Keratinocyte (primary cell): ENCODE results near the gene SLC27A3. TPM values are rescaled to one million over a fixed set of nuclear protein-coding genes. Genes with fewer than 3 reads are reported as not detected.

Experiments used
- DNase-seq: peaks from one replicate; pipeline ENCODE4 v3.0.0-alpha.2; 2011; ENCODE audit warnings: low read depth, missing footprints, low spot score
- FAIRE-seq: peaks from 2 replicates; lab custom pipeline; 2011; peaks lifted over from hg19 to GRCh38; lab: Jason Lieb, UNC
- H2AFZ ChIP-seq: 2 replicates; pipeline ENCODE4 v1.6.0; 2012; ENCODE audit warnings: low read length, control low read depth, inconsistent platforms; ENCODE audit not compliant: control insufficient read depth
- H3K27ac ChIP-seq: 2 replicates; pipeline ENCODE4 v1.5.1; 2011; ENCODE audit warnings: low read length; ENCODE audit not compliant: control insufficient read depth, insufficient read depth
- H3K27me3 ChIP-seq: 3 replicates; pipeline ENCODE4 v1.6.0; 2011; ENCODE audit warnings: low read length; ENCODE audit not compliant: control insufficient read depth, insufficient read depth; ENCODE audit errors: extremely low read depth
- H3K36me3 ChIP-seq, 2 experiments: 2 replicates in 1 of 2; 3 replicates in 1 of 2; pipeline ENCODE4 v1.5.1; 2011; ENCODE audit warnings: low read length in 2 of 2, mild to moderate bottlenecking in 1 of 2; ENCODE audit not compliant: control insufficient read depth in 2 of 2, insufficient read depth in 2 of 2; ENCODE audit errors: extremely low read depth in 1 of 2
- H3K4me1 ChIP-seq: 3 replicates; pipeline ENCODE4 v1.5.1; 2011; ENCODE audit warnings: low read length; ENCODE audit not compliant: control insufficient read depth, insufficient read depth; ENCODE audit errors: extremely low read depth
- H3K4me2 ChIP-seq: 3 replicates; pipeline ENCODE4 v1.6.0; 2011; ENCODE audit warnings: low read depth, low read length; ENCODE audit not compliant: control insufficient read depth, insufficient read depth; ENCODE audit errors: extremely low read depth
- H3K4me3 ChIP-seq, 3 experiments: fragments of 200-600 bp in 1 of 3; sonication (generic) in 1 of 3; 2 replicates in 2 of 3; 3 replicates in 1 of 3; pipeline ENCODE4 v1.5.1; 2011 to 2016; ENCODE audit warnings: low read length in 3 of 3, mild to moderate bottlenecking in 3 of 3, control low read depth in 2 of 3, inconsistent platforms in 1 of 3, low read depth in 1 of 3, mixed read lengths in 1 of 3, mixed run types in 1 of 3, moderate library complexity in 1 of 3; ENCODE audit not compliant: control insufficient read depth in 2 of 3, insufficient read depth in 2 of 3; ENCODE audit errors: extremely low read depth in 1 of 3
- H3K79me2 ChIP-seq: 2 replicates; pipeline ENCODE4 v1.6.0; 2012; ENCODE audit warnings: low read length; ENCODE audit not compliant: control insufficient read depth, insufficient read depth
- H3K9ac ChIP-seq: 3 replicates; pipeline ENCODE4 v1.6.0; 2011; ENCODE audit warnings: low read length; ENCODE audit not compliant: control insufficient read depth, insufficient read depth; ENCODE audit errors: extremely low read depth
- H3K9me1 ChIP-seq: 3 replicates; pipeline ENCODE4 v1.6.0; 2011; ENCODE audit warnings: low read length; ENCODE audit not compliant: control insufficient read depth, insufficient read depth; ENCODE audit errors: extremely low read depth
- H3K9me3 ChIP-seq: 2 replicates; pipeline ENCODE4 v1.5.1; 2012; ENCODE audit warnings: low read depth, low read length; ENCODE audit not compliant: control insufficient read depth
- H4K20me1 ChIP-seq: 3 replicates; pipeline ENCODE4 v1.6.0; 2011; ENCODE audit warnings: low read length; ENCODE audit not compliant: control insufficient read depth, insufficient read depth; ENCODE audit errors: extremely low read depth
- CTCF ChIP-seq, 3 experiments: IDR thresholded peaks in 1 of 3; conservative IDR thresholded peaks in 1 of 3; optimal IDR thresholded peaks in 1 of 3; 2 replicates in 2 of 3; 3 replicates in 1 of 3; pipeline versions ENCODE3 to v1.5.1; 2011; ENCODE audit warnings: low read length in 3 of 3, mild to moderate bottlenecking in 3 of 3, moderate library complexity in 2 of 3, control low read depth in 1 of 3, inconsistent platforms in 1 of 3; ENCODE audit not compliant: insufficient read depth in 2 of 3; ENCODE audit errors: extremely low read depth in 1 of 3
- EZH2 ChIP-seq: IDR thresholded peaks from one replicate; pipeline ENCODE4 v1.6.1; 2012; ENCODE audit warnings: inconsistent platforms, mild to moderate bottlenecking, low read length, moderate library complexity
- dilution Hi-C: fragments of 300-500 bp; cut with MboI; formaldehyde crosslinking; loops from one replicate; pipeline ENCODE4 v1.7.0; 2020; ENCODE audit warnings: low sequenced_read_pairs; ENCODE audit not compliant: extremely low pct_ligation_motif_present
- polyA plus RNA-seq, 5 experiments: library from polyadenylated mRNA; depleted of rRNA in 3 of 5; stranded (reverse) in 3 of 5; stranded (forward) in 1 of 5; unstranded in 1 of 5; fragments of >200 nt; gene quantifications; 1 replicate in 1 of 5; 2 replicates in 3 of 5; 3 replicates in 1 of 5; pipeline versions ENCODE4 v1.2.1 to v1.2.3, GENCODE V29; 2011 to 2012; ENCODE audit warnings: missing spikeins in 2 of 5, low read depth in 1 of 5, low replicate concordance in 1 of 5

The SLC27A3 gene
- polyA plus RNA-seq, 1 donor (not counting 4 experiments of a cell fraction or from before 2014, with no cell fraction given) = 7.4 TPM

GRCh38 chr1:153793973-153794615 lies 18.9 kb downstream of the SLC27A3 start:
- no peak overlapping the region for H3K4me2 ChIP-seq
- no peaks in the 10 kb centered on the region for H3K9me1 ChIP-seq
- no peaks in the 10 kb centered on the region for H3K36me3 ChIP-seq
- DNase-seq (no peak), FAIRE-seq (no peak)
- no peak overlapping the region for H3K4me3 ChIP-seq
- no peak overlapping the region for H3K9ac ChIP-seq
- peaks cover 4% of the 10 kb centered on the region for H3K4me1 ChIP-seq
- peaks cover 5% of the 10 kb centered on the region for H3K27me3 ChIP-seq
- H3K27ac ChIP-seq = no peak overlapping the region
- no peaks in the 10 kb centered on the region for H3K79me2 ChIP-seq
- no peaks in the 10 kb centered on the region for H3K9me3 ChIP-seq
- TF ChIP-seq EZH2 (no peak), CTCF (optimal IDR thresholded peaks at IDR 0.05 in 1 of 3, IDR thresholded peaks at IDR 0.05 in 1 of 3, conservative IDR thresholded peaks at IDR 0.05 in 1 of 3; ENCODE audit: extremely low read depth in 1 of 3, insufficient read depth in 2 of 3, low read length in 3 of 3) (no peak)
- dilution Hi-C loops = no loop called here
- no peak overlapping the region for H2AFZ ChIP-seq
- H4K20me1 ChIP-seq = no peaks in the 10 kb centered on the region

GRCh38 chr1:153794624-153795329 lies 19.6 kb downstream of the SLC27A3 start:
- H3K4me3 ChIP-seq = no peak overlapping the region
- H3K27me3 ChIP-seq = peaks cover 5% of the 10 kb centered on the region
- peaks cover 4% of the 10 kb centered on the region for H3K4me1 ChIP-seq
- no peak overlapping the region for H2AFZ ChIP-seq
- H3K9ac ChIP-seq = no peak overlapping the region
- H3K9me3 ChIP-seq = no peaks in the 10 kb centered on the region
- TF ChIP-seq CTCF (optimal IDR thresholded peaks at IDR 0.05 in 1 of 3, IDR thresholded peaks at IDR 0.05 in 1 of 3, conservative IDR thresholded peaks at IDR 0.05 in 1 of 3; ENCODE audit: extremely low read depth in 1 of 3, insufficient read depth in 2 of 3, low read length in 3 of 3) (no peak), EZH2 (no peak)
- FAIRE-seq (no peak), DNase-seq (no peak)
- peaks cover 0 to 1% of the 10 kb centered on the region in 2 experiments for H3K36me3 ChIP-seq
- H3K27ac ChIP-seq = no peak overlapping the region
- no peaks in the 10 kb centered on the region for H4K20me1 ChIP-seq
- no peaks in the 10 kb centered on the region for H3K9me1 ChIP-seq
- dilution Hi-C loops = no loop called here
- H3K79me2 ChIP-seq = no peaks in the 10 kb centered on the region
- no peak overlapping the region for H3K4me2 ChIP-seq
